Hematopoietic multipotent progenitor cell treated with erythropoietin and hydrocortisone succinate and interleukin-3 and kit ligand, for 8 days (in vitro differentiated cells): ENCODE data around the gene ZMYND12.
"Not testable (repeated sequence)": the region's sequence is repeated elsewhere in the genome, so short reads cannot be mapped to it uniquely, and the experiment has no call there.

ENCODE experiments used
- DNase-seq: peaks from one replicate; pipeline ENCODE4 v3.0.0-alpha.2; 2015

Gene ZMYND12

GRCh38 chr1:42456010-42456753 lies at the start of gene ZMYND12, which contains the start of gene PPCS:
TSS of gene ZMYND12 (minus strand) at chr1:42456022. CDS start at chr1:42455997, 25 bp downstream.
TSS of gene PPCS (plus strand) at chr1:42456543. CDS start at chr1:42456566, 23 bp downstream.
- DNase-seq: peak; percentile 88

GRCh38 chr1:42504535-42505128 lies 48.8 kb upstream of the ZMYND12 start:
- DNase-seq: no peak

- not testable (repeated sequence) for DNase-seq
Measured at GRCh38 chr1:42502031-42502430, 46.2 kb upstream of the ZMYND12 start.

GRCh38 chr1:42490237-42490636 lies 34.4 kb upstream of the ZMYND12 start:
- DNase-seq: no peak

- no peak for DNase-seq
Measured at GRCh38 chr1:42484382-42484781, 28.6 kb upstream of the ZMYND12 start.

GRCh38 chr1:42482635-42483153 lies 26.9 kb upstream of the ZMYND12 start:
- DNase-seq: no peak

GRCh38 chr1:42480921-42481320 lies 25.1 kb upstream of the ZMYND12 start:
- no peak for DNase-seq

- DNase-seq: peak; percentile 24
Measured at GRCh38 chr1:42479621-42480020, 23.8 kb upstream of the ZMYND12 start.

GRCh38 chr1:42477775-42478174 lies 22.0 kb upstream of the ZMYND12 start:
- no peak for DNase-seq

GRCh38 chr1:42477354-42477753 lies 21.5 kb upstream of the ZMYND12 start:
- DNase-seq: not testable (repeated sequence)

- DNase-seq: no peak
Measured at GRCh38 chr1:42476605-42477004, 20.8 kb upstream of the ZMYND12 start.

GRCh38 chr1:42469727-42470126 lies 13.9 kb upstream of the ZMYND12 start:
- no peak for DNase-seq

- DNase-seq: no peak
Measured at GRCh38 chr1:42466030-42466429, 10.2 kb upstream of the ZMYND12 start.

- DNase-seq: no peak
Measured at GRCh38 chr1:42463921-42464320, 8.1 kb upstream of the ZMYND12 start.

- peak; percentile 99 for DNase-seq
Measured at GRCh38 chr1:42462828-42463763, 7.3 kb upstream of the ZMYND12 start, which contains the start of gene CCDC30. TSS of gene CCDC30 (plus strand) at chr1:42463286. CDS start at chr1:42480552, 17,266 bp downstream.

GRCh38 chr1:42461196-42461595 lies 5.4 kb upstream of the ZMYND12 start:
- no peak for DNase-seq

- peak; percentile 74 for DNase-seq
Measured at GRCh38 chr1:42456754-42457089, 900 bp upstream of the ZMYND12 start.

- DNase-seq: no peak
Measured at GRCh38 chr1:42454403-42454802, 1.4 kb downstream of the ZMYND12 start.

- no peak for DNase-seq
Measured at GRCh38 chr1:42453386-42453785, 2.4 kb downstream of the ZMYND12 start.

GRCh38 chr1:42450061-42450460 lies 5.8 kb downstream of the ZMYND12 start:
- no peak for DNase-seq

GRCh38 chr1:42449256-42449655 lies 6.6 kb downstream of the ZMYND12 start:
- DNase-seq: peak; percentile 62

- no peak for DNase-seq
Measured at GRCh38 chr1:42442662-42443061, 13.2 kb downstream of the ZMYND12 start.

- DNase-seq: no peak
Measured at GRCh38 chr1:42439940-42440339, 15.9 kb downstream of the ZMYND12 start.
